ENCODE results near the gene NOTCH4.
"Not testable (repeated sequence)": the region's sequence is repeated elsewhere in the genome, so short reads cannot be mapped to it uniquely, and the experiment has no call there.

NOTCH4 gene

DNA sequence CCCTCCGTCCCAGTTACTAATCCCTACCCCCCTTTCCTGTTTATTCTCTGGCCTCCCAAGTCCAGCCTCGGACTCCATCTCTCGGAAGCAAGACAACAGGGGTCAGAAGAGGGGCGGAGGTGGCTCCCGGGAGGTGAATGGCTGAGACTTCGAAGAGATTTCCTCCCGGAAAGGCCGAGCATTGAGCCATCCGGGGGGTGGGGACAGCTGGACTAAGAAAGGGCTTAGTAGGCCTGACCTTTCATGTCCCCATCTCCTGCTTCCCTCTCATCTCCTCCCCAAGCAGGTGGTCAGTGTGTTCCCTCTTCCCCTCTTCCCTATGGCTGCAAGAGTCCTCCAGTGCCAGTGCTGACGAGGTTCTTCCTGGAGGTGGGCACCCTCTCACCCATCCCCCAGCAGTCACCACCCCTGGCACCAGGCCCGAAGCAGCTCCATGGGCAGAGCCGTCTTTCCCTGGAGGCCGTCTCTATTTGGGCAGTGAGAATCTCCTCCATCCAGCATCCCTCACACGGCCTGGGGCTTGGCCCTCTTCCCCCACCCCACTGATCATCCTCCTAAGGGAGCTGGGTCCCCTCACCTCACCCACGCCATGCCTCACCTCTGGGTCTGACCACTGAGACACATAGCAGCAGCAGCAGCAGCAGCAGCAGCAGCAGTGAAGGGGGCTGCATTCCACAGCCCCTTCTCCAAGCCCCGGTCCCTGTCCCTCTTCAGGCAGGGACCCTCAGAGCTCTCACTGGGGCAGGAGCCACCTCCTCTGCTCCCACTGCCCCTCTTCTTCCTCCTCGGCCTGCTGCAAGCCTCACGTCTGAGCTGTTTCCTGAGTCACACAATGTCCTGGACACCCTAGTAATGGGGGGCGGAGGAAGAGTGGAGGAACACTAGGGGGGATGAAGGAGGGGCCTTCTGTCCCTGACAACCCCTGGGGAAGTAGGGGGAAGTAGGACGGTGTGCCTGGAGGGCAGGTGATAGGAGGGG lies at the start of gene NOTCH4:
Gene NOTCH4, minus strand, starts transcription at position 810 of the 978 bp plus-strand sequence. Its CDS starts 139 bp downstream, at position 671.
- no peak for DNase-seq
- ATAC-seq = no peak

DNA sequence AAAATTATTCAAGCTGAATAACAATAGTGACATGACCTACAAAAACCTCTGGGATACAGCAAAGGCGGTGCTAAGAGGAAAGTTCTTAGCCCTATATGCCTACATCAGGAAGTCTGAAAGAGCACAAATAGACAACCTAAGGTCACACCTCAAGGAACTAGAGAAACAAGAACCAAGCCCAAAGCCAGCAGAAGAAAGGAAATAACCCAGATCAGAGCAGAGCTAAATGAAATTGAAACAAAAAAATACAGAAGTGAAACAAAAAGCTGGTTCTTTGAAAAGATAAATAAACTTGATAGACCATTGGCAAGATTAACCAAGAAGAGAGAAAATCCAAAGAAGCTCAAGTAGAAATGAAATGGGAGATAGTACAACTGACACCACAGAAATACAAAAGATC lies 47.6 kb upstream of the NOTCH4 start:
- DNase-seq = no peak
- ATAC-seq = no peak

DNA sequence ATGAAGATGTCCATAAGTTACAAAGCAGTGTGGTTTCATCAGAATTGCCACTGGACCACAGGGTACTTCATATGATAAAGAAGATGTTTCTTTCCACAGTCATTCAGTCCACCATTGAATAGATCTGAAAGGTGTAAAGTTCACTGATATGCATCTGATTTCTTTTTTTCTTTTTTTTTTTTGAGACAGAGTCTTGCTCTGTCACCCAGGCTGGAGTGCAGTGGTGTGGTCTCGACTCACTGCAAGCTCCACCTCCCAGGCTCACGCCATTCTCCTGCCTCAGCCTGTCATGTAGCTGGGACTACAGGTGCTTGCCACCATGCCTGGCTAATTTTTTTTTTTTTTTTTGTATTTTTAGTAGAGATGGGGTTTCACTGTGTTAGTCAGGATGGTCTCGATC lies 44.6 kb upstream of the NOTCH4 start:
- ATAC-seq, DNase-seq: not testable (repeated sequence)

DNA sequence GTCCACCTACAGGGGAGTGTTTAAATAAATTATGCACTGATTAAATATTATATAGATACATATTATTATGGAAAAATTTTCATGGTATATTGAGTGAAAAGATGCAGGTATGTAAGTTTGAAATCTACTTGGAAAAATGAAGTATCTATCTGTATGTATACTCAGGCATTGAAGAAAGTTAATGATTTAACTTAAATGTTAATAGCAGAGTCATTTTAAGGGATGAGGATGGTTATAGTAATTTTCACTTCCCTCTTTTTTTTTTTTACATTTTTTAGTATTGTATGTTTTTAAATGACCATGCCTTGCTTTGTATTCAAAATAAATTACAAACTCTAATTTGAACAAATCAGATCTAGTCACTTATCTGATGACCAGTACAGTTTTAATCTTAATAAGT lies 43.2 kb upstream of the NOTCH4 start:
- DNase-seq (no peak), ATAC-seq (no peak)

DNA sequence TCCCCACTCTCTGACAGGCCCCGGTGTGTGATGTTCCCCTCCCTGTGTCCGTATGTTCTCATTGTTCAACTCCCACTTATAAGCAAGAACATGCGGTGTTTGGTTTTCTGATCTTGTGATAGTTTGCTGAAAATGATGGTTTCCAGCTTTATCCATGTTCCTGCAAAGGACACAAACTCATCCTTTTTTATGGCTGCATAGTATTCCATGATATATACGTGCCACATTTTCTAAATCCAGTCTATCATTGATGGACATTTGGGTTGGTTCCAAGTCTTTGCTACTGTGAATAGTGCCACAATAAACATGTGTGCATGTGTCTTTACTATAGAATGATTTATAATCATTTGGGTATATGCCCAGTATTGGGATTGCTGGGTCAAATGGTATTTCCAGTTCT lies 33.4 kb upstream of the NOTCH4 start:
- DNase-seq, ATAC-seq: not testable (repeated sequence)

DNA sequence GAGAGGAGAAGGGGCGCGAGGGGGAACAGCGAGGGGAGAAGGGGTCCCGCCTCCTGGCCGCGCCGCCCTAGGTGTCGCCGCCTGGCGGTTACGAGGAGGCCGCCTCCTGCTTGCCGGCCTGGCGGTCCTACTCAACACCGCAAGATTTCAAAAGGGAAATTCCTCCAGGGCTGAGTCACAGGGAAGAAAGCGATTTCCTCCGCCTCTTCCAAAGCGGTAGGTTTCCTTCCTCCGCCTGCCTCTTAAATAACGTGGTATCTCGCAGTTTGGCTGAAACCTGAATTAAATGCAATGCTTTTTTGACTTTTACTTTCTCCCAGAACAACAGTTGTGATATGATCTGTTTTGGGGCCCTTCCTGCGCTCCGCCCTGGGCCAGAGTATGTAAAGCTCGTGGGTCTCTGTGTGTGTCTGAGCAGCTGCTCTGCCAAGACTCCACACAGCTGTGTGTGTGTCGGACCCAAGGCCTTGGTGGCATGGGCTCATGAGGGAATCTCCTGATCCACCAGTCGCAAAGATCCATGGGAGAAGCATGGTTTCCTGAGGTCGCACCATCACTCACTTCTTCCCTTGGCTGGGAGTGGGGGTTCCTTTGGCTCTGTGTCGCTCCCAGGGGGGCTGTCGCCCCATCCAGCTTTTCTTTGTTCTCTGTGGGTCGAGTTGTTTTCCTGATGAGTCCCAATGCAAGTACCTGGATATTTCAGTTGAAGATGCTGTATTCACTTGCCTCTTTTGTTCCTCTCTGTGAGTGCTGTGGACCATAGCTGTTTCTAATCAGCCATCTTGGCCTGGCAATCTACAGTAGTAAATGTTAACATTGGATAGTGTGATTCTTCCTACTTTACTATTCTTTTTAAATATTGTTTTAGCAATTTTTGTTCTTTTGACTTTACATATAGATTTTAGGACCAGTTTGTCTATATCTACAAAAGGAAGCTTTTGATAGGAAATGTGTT lies 31.6 kb upstream of the NOTCH4 start:
- ATAC-seq = peak; percentile 89

DNA sequence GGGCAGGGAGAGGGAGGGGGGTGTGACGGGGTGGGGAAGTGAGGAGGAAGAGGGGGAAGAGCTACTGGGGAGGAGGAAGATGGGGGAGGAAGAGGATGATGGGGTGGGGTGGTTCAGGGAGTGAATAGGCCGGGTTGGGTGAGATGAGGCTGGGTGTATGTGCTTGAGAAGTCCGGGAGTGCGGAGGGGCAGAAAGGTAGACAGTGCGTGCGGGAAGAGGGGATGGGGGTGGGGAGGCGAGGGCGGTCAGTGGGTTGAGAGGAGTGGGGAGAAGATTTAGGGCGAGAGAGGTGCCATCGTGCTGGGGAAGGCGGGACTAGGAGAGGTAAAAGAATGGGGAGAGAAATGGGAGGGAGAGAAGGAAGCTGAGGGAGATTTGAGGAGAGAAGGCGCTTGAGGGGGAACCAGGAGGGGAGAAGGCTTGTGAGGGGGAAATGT lies 30.9 kb upstream of the NOTCH4 start:
- DNase-seq (no peak), ATAC-seq (peak; percentile 9)

More for the DNA sequence above, 31.6 kb upstream of the NOTCH4 start:
- peak; percentile 74 for DNase-seq

DNA sequence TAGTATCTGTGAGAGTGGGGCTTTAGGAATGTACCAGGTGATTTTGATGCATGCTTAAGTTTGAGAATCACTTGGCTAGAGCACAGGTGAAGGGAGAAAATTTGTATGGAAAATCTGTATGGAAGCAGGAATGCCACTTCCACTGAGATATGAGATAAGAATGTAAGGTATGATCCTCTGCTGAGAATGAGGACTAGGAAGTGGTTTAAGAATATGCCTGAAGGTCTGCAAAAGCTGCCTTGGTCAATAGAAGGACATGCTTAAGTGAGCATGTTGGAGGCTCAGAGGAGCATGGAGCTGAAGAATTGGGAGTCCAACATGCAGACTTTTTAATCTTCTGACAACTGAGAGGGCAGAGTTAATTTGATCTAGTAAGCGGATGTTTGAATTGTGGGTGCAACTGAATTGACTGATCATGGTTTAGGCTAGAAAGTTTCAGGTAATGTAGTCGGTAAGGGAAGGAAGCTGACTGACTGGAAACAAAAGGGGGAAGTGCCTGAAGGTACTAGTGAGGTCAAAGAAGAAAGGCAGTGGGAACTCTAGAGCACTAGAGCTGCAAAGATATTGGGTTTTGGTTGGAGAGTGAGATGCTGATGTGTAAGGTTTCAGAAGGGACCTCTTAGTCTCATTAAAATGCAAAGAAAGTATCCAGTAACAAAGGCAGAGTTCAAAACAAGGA lies 28.6 kb upstream of the NOTCH4 start:
- ATAC-seq = peak; percentile 35
- no peak for DNase-seq

DNA sequence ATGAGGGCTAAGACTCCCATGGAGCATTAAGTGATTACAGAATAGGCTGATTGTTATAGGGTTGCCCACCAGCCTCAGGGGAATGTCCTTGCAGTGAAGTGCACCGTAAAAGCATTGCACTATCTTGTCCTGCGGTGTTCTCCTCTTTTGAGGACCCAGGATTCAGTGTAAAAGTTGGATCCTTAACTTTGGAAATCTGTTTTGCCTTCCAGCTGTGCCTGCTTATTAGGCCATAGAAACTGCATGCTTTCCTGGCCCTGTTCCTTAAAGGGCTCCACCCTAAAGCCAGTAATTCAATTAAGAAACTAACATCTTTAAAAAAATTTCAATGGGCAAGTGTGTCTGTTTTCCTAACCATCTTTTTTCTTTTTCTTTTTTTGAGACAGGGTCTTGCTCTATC lies 25.4 kb upstream of the NOTCH4 start:
- no peak for ATAC-seq

DNA sequence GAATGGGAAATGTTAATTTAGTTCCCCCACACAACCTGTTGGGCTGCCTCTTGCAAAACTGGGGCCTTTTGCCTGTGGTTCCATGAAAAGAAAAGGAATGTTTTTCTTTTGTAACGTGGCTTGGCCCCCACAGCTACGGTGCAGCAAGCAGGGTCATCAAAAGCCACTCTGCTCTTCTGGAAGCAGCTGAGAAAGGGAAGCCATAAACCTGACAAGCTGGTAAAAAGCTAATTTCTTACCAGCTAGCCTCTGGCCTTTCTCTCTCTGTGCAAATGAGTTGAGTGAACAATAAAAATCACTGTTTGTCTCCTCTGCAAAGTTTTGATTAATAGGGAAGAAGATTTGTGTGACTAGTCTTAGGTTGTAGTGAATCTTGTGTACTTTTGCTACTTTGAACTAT lies 23.5 kb upstream of the NOTCH4 start:
- no peak for DNase-seq
- no peak for ATAC-seq

More for the DNA sequence above, 25.4 kb upstream of the NOTCH4 start:
- no peak for DNase-seq

DNA sequence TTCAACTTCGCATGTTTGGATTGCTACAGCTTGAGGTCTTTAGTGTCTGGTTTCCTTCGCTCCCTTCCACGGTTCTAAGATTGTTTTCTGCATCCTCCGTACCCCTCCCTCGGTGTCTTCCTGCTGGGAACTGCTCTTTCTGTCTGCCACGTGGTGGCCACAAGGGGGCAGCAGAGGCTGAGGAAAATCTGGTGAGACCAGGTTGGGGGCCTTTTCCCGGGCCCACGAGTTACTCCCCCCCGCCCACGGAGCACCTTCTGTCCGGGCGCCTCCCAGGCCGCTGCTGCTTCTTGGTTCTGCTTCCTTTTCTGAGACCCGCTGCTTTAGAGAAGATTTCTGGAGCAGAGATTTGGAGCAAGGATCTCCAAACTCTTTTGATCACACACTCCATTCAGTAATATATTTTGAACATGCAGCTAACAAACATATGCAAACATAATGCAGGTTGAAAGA lies 21.1 kb upstream of the NOTCH4 start:
- peak; percentile 71 for ATAC-seq
- DNase-seq = peak; percentile 83

DNA sequence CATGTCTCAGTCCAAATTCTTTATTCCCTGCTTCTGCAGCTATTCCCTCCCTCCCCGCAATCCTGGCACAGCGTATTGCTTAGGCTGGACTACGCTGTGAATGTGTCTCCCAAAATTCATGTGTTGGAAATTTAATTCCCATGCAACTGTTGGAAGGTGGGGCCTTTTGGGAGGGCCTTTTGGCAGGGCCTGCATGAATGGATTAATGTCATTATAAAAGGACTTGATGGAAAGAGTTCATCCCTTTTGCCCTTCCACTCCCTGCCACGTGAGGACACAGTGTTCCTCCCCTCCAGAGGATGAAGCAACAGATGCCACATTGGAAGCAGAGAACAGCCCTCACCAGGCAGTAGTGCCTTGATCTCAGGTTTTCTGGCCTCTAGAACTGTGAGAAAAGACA lies 20.4 kb upstream of the NOTCH4 start:
- no peak for DNase-seq
- ATAC-seq = no peak

DNA sequence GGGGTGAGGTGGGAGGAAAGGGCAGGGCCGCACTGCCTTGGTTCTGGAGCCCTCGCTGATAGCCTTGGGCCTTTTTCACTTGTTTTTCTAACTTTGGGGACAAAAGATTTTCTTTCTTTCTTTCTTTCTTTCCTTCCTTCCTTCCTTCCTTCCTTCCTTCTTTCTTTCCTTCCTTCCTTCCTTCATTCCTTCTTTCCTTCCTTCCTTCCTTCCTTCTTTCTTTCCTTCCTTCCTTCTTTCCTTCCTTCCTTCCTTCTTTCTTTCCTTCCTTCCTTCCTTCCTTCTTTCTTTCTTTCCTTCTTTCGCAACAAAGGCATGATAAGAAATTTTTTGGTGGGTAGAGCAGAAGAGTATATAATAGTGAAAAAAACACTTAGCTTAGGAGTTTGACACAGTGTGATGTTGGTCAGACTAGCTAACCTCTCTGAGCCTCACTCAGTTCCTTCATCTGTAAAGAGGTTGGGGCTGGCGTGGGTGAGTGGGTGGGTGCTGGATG lies 18.5 kb upstream of the NOTCH4 start:
- ATAC-seq = not testable (repeated sequence)

DNA sequence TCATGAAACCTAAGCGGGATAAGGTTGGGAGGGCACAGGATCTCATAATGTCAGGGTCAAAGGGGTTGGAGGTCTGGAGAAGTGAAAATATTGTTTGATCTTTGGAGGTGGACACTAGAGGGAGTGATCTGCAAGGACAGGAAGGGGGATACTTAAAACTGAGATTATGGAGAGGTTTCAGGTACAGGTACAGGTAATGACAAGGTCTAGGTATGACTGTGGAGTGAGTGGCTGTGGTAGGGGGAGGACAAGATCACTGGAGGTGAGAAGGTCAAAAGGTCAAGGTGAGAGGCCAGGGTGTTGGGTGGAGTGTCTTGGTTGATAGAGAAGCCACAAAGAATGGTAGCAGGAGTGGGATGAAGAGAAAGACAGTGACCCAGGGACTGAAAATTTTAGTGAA lies 16.8 kb upstream of the NOTCH4 start:
- no peak for DNase-seq
- ATAC-seq = no peak

More for the DNA sequence above, 18.5 kb upstream of the NOTCH4 start:
- not testable (repeated sequence) for DNase-seq

DNA sequence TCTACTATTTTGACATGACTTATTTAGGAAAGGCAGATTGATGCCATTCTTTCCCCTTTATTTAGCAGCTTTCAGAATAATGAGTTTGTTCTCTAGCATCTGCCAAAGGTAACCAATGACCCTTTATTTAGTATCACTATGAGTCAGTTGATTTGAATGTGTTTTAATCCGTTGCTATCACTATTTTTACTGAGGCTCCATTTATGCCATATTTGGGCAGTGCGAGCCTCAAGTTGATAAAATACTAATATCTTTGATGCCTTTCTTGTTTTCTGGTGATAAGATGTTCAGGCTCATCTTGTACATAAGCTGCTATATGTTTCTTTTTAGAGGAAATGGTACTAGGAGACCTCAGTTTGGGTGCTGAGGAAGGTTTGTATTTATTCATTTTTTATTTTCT lies 15.6 kb upstream of the NOTCH4 start:
- DNase-seq (no peak), ATAC-seq (no peak)

DNA sequence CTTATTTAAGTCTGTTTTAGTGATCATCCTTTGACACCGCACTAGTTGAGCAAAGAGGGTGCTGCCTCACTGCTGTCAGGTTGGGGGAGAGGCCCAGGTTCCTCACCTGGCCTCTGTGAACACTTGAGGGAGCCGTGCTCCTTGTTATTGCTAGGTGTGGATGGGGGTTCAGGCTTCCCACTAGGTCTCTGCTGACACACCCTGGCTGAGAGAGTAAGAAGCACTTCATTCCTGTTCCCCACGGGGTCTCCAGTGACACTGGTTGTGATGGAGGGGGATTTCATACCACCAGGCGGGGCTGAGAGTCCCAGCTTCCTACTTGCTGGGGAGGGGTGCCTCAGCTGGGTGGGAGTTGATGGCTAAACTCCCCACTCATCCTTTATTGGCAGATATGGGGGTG lies 11.1 kb upstream of the NOTCH4 start:
- DNase-seq (no peak), ATAC-seq (no peak)

DNA sequence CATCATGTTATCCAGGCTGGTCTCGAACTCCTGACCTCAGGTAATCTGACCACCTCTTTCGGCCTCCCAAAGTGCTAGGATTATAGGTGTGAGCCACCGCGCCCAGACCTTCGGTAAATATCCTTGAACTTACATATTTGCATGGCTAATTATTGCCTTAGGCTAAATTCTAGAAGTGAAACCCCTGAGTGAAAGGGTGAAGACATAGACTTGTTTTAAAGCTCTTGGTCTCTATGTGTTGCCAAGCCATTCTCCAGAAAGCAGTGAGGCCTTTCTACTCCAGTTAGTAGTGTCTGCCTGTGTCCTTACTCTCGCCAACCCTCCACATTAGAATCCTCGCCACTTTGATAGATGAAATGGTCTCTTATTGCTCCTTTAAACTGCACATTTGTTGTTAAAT lies 2.6 kb upstream of the NOTCH4 start:
- DNase-seq = no peak
- ATAC-seq = no peak

DNA sequence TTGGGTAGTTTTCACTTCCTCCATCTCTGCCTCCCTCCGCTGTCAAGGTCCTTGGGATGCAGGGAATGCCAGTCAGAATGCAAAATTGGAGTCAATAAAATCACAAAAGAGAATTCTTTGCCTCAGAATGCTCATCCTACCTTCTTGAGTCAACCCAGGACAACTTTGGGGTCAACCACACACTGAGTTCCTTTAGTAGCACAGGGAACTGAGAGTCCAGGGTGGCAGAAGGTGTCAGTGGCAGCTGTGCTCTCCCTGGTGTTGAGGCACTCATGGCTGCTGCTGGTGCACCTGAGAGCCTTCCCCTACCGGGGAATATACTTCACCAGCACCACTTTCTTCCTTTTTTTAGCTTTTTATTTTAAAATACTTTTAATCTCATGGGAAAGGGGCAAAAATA lies 829 bp upstream of the NOTCH4 start:
- ATAC-seq (no peak), DNase-seq (no peak)

DNA sequence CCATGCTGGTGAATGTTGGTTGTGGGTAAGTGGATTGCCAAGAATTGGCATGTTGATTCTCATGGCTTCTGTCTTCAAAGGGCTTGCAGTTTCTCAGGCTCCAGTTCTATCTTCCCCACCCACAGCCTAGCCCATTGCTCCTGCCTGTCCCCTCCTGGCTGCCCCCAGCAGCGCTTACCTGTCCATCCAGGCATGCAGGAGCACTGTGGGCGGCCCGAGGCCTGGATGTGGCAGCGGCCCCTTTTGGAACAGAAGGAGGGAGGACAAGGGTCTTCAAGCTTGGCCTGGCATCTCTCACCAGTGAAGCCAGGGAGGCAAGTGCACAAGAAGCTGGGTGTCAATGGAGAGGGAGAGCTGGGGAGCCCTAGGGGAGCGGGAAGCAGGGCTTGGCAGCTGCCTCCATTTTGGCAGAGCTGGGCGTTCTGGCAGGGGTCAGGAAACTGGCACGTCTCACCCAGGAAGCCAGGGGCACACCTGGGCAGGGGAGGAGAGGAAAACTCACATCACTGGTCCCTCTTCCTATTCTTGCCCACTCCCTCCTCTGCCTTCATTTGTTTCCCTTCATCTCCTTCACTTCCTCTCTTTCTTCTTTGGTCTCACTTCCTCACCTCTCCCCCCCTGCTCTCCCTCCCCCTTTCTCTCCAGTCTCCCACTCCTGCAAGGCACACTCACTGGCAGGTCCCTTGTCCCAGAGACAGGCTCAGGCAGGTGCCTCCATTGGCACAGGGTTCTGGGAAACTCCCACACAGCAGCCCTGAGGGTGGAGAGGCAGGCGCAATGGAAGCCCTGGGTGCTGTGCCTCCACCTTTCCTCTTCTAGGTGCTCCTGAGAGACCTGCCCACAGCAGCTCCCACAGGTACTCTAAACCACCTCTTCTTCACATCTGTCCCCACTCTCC lies 1.3 kb downstream of the NOTCH4 start:
- DNase-seq = no peak
- ATAC-seq = no peak

DNA sequence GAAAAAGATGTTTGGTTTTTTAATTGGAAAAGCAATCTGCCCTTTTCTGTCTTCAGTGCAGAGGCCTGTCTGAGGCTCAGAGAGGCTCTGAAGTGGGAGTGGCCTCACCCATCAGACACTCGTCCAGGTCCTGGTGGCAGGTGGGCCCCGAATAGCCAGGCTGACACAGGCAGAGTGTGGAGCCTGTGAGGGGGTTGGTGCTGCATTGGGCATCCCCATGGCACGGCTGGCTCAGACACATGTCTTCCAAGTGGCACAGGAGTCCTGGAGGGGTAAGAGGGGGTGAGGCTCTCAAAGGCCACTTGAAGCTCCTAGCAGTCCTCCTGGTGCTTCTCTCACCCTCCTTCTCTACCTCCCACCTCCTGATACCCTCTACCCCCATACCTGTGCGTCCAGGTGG lies 3.8 kb downstream of the NOTCH4 start:
- DNase-seq = no peak
- no peak for ATAC-seq

DNA sequence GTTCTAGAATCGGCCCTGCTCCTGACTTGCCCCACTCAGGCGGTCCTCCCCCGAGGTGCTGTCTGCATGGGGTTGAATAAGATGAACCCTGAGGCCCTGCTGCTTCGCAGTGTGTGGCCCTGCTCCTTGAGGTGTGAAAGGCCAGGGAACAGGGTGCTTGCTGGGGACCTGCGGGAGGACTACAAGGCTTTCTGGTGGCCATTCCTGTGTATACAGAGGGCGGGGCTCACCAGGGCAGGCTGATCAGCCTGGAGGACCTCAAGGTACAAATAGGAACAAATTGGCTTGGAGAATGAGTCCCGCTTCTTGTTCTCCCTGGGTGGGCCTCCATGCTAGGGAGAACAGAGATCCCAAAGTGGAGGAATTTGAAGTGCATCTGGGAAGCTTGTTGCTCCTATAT lies 5.7 kb downstream of the NOTCH4 start:
- DNase-seq (no peak), ATAC-seq (no peak)

Measured in stimulated activated naive CD8-positive, alpha-beta T cell treated with anti-CD3 and anti-CD28 coated beads, Interleukin-15, Interleukin-2, amounts not matched to agents 100 U/mL and 50 U/mL, for 24 hours (primary cell).